Vagina (tissue), 2 donors: ENCODE data around the gene ACTR8. TPM values are rescaled to one million over a fixed set of nuclear protein-coding genes. Genes with fewer than 3 reads are reported as not detected.

Experiments
- DNase-seq, 2 donors: peaks; one replicate each; pipeline ENCODE4 v3.0.0-alpha.2; 2017; ENCODE audit errors: extremely low spot score in 2 of 2
- H3K27ac ChIP-seq: fragments of 200-600 bp; sonication (generic); one replicate; pipeline ENCODE4 v1.5.1; 2019
- H3K27me3 ChIP-seq: fragments of 200-600 bp; sonication (generic); one replicate; pipeline ENCODE4 v1.5.1; 2019
- H3K36me3 ChIP-seq, 2 donors: fragments of 200-600 bp; sonication (generic); one replicate each; pipeline ENCODE4 v1.5.1; 2017 to 2019
- H3K4me1 ChIP-seq: fragments of 200-600 bp; sonication (generic); one replicate; pipeline ENCODE4 v1.5.1; 2019
- H3K4me3 ChIP-seq, 2 donors: fragments of 200-600 bp; sonication (generic); 1 replicate in 1 of 2; 2 replicates in 1 of 2; pipeline ENCODE4 v1.5.1; 2016 to 2019
- H3K9me3 ChIP-seq: fragments of 200-600 bp; sonication (generic); one replicate; pipeline ENCODE4 v1.5.1; 2019
- POLR2A ChIP-seq, 2 donors: fragments of 450-650 bp; IDR thresholded peaks; one replicate each; pipeline ENCODE4 v1.6.1; 2017; ENCODE audit warnings: antibody characterized with exemption in 2 of 2, mild to moderate bottlenecking in 2 of 2, moderate library complexity in 2 of 2
- POLR2AphosphoS5 ChIP-seq, 2 donors: sonication (generic); formaldehyde crosslinking; IDR thresholded peaks; one replicate each; pipeline ENCODE4 v1.9.0; 2017; ENCODE audit warnings: antibody characterized with exemption in 2 of 2, mild to moderate bottlenecking in 2 of 2, low read depth in 1 of 2; ENCODE audit not compliant: insufficient read depth in 1 of 2
- intact Hi-C: fragments of 100-400 bp; cut with DNase I; formaldehyde crosslinking; loops from one replicate; pipeline ENCODE4 v1.15.1; 2023
- total RNA-seq: library from RNA; depleted of rRNA; stranded (reverse); fragments of >200 nt; gene quantifications from one replicate; pipeline ENCODE4 v1.2.3, GENCODE V29; 2016
- TF ChIP-seq, protein P1 (sequence below), 3 experiments: fragments of 450-650 bp in 2 of 3; fragments of 200-600 bp in 1 of 3; sonication (generic) in 1 of 3; IDR thresholded peaks; one replicate each; pipeline ENCODE4 v1.5.1; 2017 to 2019; ENCODE audit warnings: antibody characterized with exemption in 3 of 3, mild to moderate bottlenecking in 2 of 3, moderate library complexity in 2 of 3

ACTR8 gene
- total RNA-seq, 1 donor from 2014 or later, result 18.4 TPM

DNA sequence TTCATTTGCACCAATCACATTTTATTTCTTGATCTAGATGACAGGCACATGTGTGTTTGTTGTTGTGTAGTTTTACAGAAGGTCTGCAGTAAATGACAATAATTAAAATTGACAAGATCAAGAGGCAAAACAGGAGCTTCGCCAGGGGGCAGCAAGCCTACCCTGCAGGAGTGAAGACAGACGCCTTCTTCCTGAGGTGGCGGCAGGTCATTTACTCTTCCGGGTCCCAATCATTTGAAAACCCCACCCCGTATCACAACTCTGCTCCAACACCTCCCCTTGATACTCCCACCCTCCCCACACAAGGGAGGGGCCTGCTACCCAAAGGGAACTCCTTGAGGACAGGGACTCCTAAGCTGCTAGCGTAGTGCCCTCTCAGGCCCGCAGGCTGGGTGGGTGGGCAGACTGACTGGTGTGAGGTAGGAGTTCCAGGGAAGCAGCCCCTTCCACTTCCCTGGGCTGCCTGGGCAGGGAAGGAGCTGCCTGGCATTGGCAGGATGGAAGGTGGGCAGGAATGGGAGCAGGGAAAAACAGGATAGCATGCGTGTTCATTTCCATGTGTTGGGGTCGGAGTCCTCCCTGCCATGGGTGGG is 48.8 kb downstream of the ACTR8 start:
- intact Hi-C loops, result no loop called here
- DNase-seq, result no peak
- no peaks in the 10 kb centered on the region for H3K4me1 ChIP-seq
- no peak overlapping the region for H3K27ac ChIP-seq
- no peaks in the 10 kb centered on the region for H3K9me3 ChIP-seq
- TF ChIP-seq, protein P1, sequence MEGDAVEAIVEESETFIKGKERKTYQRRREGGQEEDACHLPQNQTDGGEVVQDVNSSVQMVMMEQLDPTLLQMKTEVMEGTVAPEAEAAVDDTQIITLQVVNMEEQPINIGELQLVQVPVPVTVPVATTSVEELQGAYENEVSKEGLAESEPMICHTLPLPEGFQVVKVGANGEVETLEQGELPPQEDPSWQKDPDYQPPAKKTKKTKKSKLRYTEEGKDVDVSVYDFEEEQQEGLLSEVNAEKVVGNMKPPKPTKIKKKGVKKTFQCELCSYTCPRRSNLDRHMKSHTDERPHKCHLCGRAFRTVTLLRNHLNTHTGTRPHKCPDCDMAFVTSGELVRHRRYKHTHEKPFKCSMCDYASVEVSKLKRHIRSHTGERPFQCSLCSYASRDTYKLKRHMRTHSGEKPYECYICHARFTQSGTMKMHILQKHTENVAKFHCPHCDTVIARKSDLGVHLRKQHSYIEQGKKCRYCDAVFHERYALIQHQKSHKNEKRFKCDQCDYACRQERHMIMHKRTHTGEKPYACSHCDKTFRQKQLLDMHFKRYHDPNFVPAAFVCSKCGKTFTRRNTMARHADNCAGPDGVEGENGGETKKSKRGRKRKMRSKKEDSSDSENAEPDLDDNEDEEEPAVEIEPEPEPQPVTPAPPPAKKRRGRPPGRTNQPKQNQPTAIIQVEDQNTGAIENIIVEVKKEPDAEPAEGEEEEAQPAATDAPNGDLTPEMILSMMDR (IDR thresholded peaks at IDR 0.05), result no peak
- TF ChIP-seq POLR2AphosphoS5 (IDR thresholded peaks at IDR 0.05; ENCODE audit: insufficient read depth in 1 of 2, low read depth in 1 of 2) (no peak), POLR2A (IDR thresholded peaks at IDR 0.05) (no peak)
- no peak overlapping the region for H3K4me3 ChIP-seq
- no peaks in the 10 kb centered on the region for H3K36me3 ChIP-seq
- H3K27me3 ChIP-seq, result no peaks in the 10 kb centered on the region

DNA sequence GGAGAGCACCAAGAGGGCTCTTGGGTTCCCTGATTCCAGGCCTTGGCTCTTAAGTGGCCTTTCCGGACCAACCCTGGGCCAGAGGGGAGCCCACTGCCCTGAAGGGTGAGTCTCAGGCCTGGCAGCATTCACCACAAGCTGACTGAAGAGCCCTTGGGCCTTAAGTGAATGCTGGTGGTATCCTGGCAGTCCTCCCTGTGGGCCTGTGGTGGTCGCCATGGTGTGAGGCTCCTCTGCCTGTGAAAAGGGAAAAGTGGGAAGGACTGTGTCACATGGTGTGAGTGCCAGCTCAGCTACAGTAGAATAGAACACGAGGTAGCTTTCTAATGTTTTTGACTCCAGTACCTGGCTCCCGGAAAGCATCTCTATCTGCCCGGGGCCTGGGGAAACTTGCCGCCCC is 51.0 kb downstream of the ACTR8 start:
- H3K9me3 ChIP-seq, result no peaks in the 10 kb centered on the region
- DNase-seq, result no peak
- no peaks in the 10 kb centered on the region for H3K36me3 ChIP-seq
- intact Hi-C loops, result no loop called here
- H3K4me3 ChIP-seq, result no peak overlapping the region
- no peaks in the 10 kb centered on the region for H3K4me1 ChIP-seq
- no peak overlapping the region for H3K27ac ChIP-seq
- TF ChIP-seq, protein P1 (IDR thresholded peaks at IDR 0.05), result no peak
- no peak for TF ChIP-seq POLR2A (IDR thresholded peaks at IDR 0.05)
- no peaks in the 10 kb centered on the region for H3K27me3 ChIP-seq

DNA sequence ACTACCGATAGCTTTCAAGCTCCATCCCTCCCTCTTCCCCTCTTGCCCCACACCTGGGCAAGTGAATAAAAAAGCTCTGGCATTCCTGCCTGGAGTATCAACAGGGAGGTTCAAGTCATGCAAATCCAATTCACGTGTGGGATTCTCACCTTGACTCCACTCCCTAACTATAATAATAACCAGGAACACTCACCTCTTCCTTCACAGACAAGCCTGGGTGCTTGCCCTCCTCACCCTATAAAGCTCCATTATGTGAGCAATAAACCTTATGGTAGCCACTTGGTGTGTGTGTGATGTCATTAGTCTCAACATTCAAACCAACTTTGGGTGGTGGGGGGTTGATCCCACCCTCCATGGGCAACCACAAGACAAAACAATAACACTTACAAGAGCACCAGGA is 52.3 kb downstream of the ACTR8 start:
- Histone ChIP-seq H3K9me3 (no peaks in the 10 kb centered on the region), H3K4me3 (no peak overlapping the region), H3K36me3 (no peaks in the 10 kb centered on the region), H3K4me1 (peaks cover under 1% of the 10 kb centered on the region), H3K27me3 (no peaks in the 10 kb centered on the region), H3K27ac (no peak overlapping the region)
- DNase-seq, result no peak
- TF ChIP-seq, protein P1 (IDR thresholded peaks at IDR 0.05), result no peak
- intact Hi-C loops, result no loop called here

DNA sequence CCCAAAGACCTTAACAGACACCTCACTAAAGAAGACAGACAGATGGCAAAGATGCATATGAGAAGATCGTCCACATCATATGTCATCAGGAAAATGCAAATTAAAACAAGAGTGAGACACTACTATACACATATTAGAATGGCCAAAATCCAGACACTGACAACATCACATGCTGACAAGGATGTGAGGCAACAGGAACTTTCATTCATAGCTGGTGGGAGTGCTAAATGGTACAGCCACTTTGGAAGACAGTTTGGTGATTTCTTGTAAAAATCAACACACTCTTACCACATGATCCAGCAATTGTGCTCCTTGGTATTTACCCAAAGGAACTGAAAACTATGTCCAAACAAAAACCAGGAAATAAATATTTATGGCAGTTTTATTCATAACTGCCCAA is 53.4 kb downstream of the ACTR8 start:
- no peak for DNase-seq
- intact Hi-C loops, result no loop called here
- no peak for TF ChIP-seq POLR2AphosphoS5 (IDR thresholded peaks at IDR 0.05; ENCODE audit: insufficient read depth in 1 of 2, low read depth in 1 of 2)
- TF ChIP-seq POLR2A (IDR thresholded peaks at IDR 0.05), result no peak
- TF ChIP-seq, protein P1 (IDR thresholded peaks at IDR 0.05), result no peak
- no peaks in the 10 kb centered on the region for H3K36me3 ChIP-seq
- no peak overlapping the region for H3K27ac ChIP-seq
- peaks cover 7% of the 10 kb centered on the region for H3K4me1 ChIP-seq
- H3K4me3 ChIP-seq, result no peak overlapping the region
- no peaks in the 10 kb centered on the region for H3K9me3 ChIP-seq
- no peaks in the 10 kb centered on the region for H3K27me3 ChIP-seq

DNA sequence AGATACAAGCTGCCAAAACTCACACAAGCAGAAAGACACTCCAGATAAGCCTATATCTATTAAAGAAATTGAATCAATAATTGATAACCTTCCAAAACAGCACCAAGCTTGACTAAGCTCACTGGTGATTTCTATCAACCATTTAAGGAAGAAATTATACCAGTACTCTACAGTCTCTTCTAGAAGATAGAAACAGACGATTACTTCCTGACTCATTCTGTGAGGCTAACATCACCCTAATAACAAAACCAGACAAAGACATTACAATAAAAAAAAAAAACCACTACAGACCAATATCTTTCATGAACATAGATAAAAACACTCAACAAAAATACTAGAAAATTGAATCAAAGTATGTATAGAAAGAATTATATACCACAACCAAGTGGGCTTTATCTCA is 55.9 kb downstream of the ACTR8 start:
- H3K36me3 ChIP-seq, result no peaks in the 10 kb centered on the region
- TF ChIP-seq POLR2AphosphoS5 (IDR thresholded peaks at IDR 0.05; ENCODE audit: insufficient read depth in 1 of 2, low read depth in 1 of 2), result no peak
- TF ChIP-seq, protein P1 (IDR thresholded peaks at IDR 0.05), result no peak
- no peak for DNase-seq
- no peak overlapping the region for H3K27ac ChIP-seq
- intact Hi-C loops, result no loop called here
- no peaks in the 10 kb centered on the region for H3K9me3 ChIP-seq
- no peaks in the 10 kb centered on the region for H3K27me3 ChIP-seq
- H3K4me1 ChIP-seq, result peaks cover 7% of the 10 kb centered on the region
- no peak overlapping the region for H3K4me3 ChIP-seq
